ENCODE measurements around the gene CAND2.
"Not testable (repeated sequence)": the region's sequence is repeated elsewhere in the genome, so short reads cannot be mapped to it uniquely, and the experiment has no call there.

The CAND2 gene

DNA sequence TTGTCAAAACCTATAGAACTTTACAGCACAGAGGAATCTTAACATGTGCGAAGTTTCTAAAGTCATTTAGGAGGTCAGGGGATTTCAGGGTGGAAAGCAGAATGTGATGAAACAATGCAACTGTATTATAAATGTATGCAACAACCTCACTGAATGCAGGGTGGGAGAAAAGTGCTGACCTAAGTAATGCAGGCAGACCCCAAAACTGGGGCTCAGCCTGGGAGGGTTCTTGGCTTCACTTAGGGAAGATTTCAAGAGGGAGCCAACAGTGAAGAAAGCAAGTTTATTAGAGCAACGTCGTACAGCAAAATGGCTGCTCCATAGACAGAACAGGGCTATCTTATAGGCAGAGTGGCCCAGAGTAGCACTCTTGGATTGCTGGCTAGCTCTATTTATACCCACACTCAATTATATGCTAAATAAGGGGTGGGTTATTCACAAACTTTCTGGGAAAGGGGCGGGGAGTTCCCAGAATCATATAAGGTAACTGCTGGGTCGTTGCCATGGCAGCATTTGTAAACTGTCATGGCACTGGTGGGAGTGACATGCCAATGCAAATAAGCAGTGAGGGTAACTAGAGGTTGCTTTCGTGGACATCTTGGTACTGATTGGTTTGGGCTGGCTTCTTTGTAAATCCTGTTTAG lies 14.2 kb upstream of the CAND2 start:
- H3K36me3 ChIP-seq (ENCODE audit: low read length), result no peaks in the 10 kb centered on the region
- no peaks in the 10 kb centered on the region for H3F3A ChIP-seq (ENCODE audit: insufficient read depth)
- H3K9ac ChIP-seq (ENCODE audit: low read length), result no peak overlapping the region
- H3K9me3 ChIP-seq (ENCODE audit: insufficient read depth, low read length), result no peaks in the 10 kb centered on the region
- no peaks in the 10 kb centered on the region for H3K9me2 ChIP-seq (replicated peaks; ENCODE audit: insufficient read depth, low read length)
- no peak overlapping the region for H2AFZ ChIP-seq (ENCODE audit: low read depth, low read length, severe bottlenecking)
- no peak for TF ChIP-seq EZH2phosphoT487 (conservative IDR thresholded peaks at IDR 0.05; ENCODE audit: low read length)
- TF ChIP-seq, protein P1, sequence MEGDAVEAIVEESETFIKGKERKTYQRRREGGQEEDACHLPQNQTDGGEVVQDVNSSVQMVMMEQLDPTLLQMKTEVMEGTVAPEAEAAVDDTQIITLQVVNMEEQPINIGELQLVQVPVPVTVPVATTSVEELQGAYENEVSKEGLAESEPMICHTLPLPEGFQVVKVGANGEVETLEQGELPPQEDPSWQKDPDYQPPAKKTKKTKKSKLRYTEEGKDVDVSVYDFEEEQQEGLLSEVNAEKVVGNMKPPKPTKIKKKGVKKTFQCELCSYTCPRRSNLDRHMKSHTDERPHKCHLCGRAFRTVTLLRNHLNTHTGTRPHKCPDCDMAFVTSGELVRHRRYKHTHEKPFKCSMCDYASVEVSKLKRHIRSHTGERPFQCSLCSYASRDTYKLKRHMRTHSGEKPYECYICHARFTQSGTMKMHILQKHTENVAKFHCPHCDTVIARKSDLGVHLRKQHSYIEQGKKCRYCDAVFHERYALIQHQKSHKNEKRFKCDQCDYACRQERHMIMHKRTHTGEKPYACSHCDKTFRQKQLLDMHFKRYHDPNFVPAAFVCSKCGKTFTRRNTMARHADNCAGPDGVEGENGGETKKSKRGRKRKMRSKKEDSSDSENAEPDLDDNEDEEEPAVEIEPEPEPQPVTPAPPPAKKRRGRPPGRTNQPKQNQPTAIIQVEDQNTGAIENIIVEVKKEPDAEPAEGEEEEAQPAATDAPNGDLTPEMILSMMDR (IDR thresholded peaks at IDR 0.05; ENCODE audit: insufficient read depth, low read length, poor library complexity, severe bottlenecking), result no peak
- H3K79me2 ChIP-seq (ENCODE audit: insufficient read depth, low read length), result no peaks in the 10 kb centered on the region
- no peak overlapping the region for H3K27ac ChIP-seq (ENCODE audit: low read depth, low read length)
- no peak overlapping the region for H3K4me3 ChIP-seq (ENCODE audit: insufficient read depth, low read length, poor library complexity, severe bottlenecking)
- no peaks in the 10 kb centered on the region for H3K27me3 ChIP-seq (ENCODE audit: low read length)
- H3K4me2 ChIP-seq (ENCODE audit: low read depth, low read length, poor library complexity, severe bottlenecking), result no peak overlapping the region
- H4K20me1 ChIP-seq (ENCODE audit: low read depth, low read length), result no peaks in the 10 kb centered on the region

- Histone ChIP-seq H3F3A (ENCODE audit: insufficient read depth) (no peaks in the 10 kb centered on the region), H3K9ac (ENCODE audit: low read length) (no peak overlapping the region), H3K4me2 (ENCODE audit: low read depth, low read length, poor library complexity, severe bottlenecking) (no peak overlapping the region), H3K27me3 (ENCODE audit: low read length) (no peaks in the 10 kb centered on the region), H3K9me3 (ENCODE audit: insufficient read depth, low read length) (no peaks in the 10 kb centered on the region), H2AFZ (ENCODE audit: low read depth, low read length, severe bottlenecking) (no peak overlapping the region), H3K79me2 (ENCODE audit: insufficient read depth, low read length) (no peaks in the 10 kb centered on the region), H3K36me3 (ENCODE audit: low read length) (no peaks in the 10 kb centered on the region), H3K27ac (ENCODE audit: low read depth, low read length) (no peak overlapping the region), H3K4me3 (ENCODE audit: insufficient read depth, low read length, poor library complexity, severe bottlenecking) (no peak overlapping the region), H4K20me1 (ENCODE audit: low read depth, low read length) (no peaks in the 10 kb centered on the region), H3K9me2 (replicated peaks; ENCODE audit: insufficient read depth, low read length) (no peaks in the 10 kb centered on the region)
- TF ChIP-seq, protein P1 (IDR thresholded peaks at IDR 0.05; ENCODE audit: insufficient read depth, low read length, poor library complexity, severe bottlenecking), result no peak
- TF ChIP-seq EZH2phosphoT487 (conservative IDR thresholded peaks at IDR 0.05; ENCODE audit: low read length), result no peak
These were observed 11.4 kb upstream of the CAND2 start for GRCh38 chr3:12785096-12785495.

DNA sequence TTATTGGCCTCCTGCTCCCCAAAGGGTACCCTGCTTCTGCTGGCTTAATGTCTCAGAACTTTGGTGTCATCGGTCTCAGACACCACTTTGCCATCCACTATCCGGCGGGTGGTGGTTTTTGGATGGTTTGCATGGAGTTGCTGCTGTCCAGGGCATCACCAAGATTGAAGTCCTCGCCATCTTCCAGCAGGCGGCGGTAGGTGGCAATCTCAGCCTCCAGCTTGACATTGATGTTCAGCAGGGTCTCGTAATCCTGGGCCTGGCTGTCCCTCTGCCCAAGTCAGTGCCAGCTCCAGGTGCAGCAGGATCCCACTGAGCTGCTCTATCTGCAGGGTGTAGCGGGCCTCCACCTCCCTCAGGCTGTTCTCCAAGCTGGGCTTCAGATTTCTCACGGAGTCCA lies 9.1 kb upstream of the CAND2 start:
- H3K9me2 ChIP-seq (replicated peaks; ENCODE audit: insufficient read depth, low read length); H4K20me1 ChIP-seq (ENCODE audit: low read depth, low read length); H3K4me3 ChIP-seq (ENCODE audit: insufficient read depth, low read length, poor library complexity, severe bottlenecking); H3F3A ChIP-seq (ENCODE audit: insufficient read depth); H2AFZ ChIP-seq (ENCODE audit: low read depth, low read length, severe bottlenecking); H3K36me3 ChIP-seq (ENCODE audit: low read length); H3K4me2 ChIP-seq (ENCODE audit: low read depth, low read length, poor library complexity, severe bottlenecking); H3K9ac ChIP-seq (ENCODE audit: low read length); H3K9me3 ChIP-seq (ENCODE audit: insufficient read depth, low read length); H3K27me3 ChIP-seq (ENCODE audit: low read length); H3K27ac ChIP-seq (ENCODE audit: low read depth, low read length); H3K79me2 ChIP-seq (ENCODE audit: insufficient read depth, low read length): not testable (repeated sequence)
- TF ChIP-seq, protein P1 (IDR thresholded peaks at IDR 0.05; ENCODE audit: insufficient read depth, low read length, poor library complexity, severe bottlenecking), result peak; percentile 34

- H3K4me3 ChIP-seq (ENCODE audit: insufficient read depth, low read length, poor library complexity, severe bottlenecking); H3F3A ChIP-seq (ENCODE audit: insufficient read depth); H2AFZ ChIP-seq (ENCODE audit: low read depth, low read length, severe bottlenecking); H3K9me2 ChIP-seq (replicated peaks; ENCODE audit: insufficient read depth, low read length); H4K20me1 ChIP-seq (ENCODE audit: low read depth, low read length); H3K27me3 ChIP-seq (ENCODE audit: low read length); H3K9ac ChIP-seq (ENCODE audit: low read length); H3K79me2 ChIP-seq (ENCODE audit: insufficient read depth, low read length); H3K36me3 ChIP-seq (ENCODE audit: low read length); H3K27ac ChIP-seq (ENCODE audit: low read depth, low read length); H3K4me2 ChIP-seq (ENCODE audit: low read depth, low read length, poor library complexity, severe bottlenecking); H3K9me3 ChIP-seq (ENCODE audit: insufficient read depth, low read length): not testable (repeated sequence)
These were observed 8.4 kb upstream of the CAND2 start for GRCh38 chr3:12787967-12788690.

Measured in SU-DHL-6 (cell line).